ENCODE results near the gene C1orf226. TPM values are rescaled to one million over a fixed set of nuclear protein-coding genes. Genes with fewer than 3 reads are reported as not detected.
A peak's percentile ranks its signal among the peaks of the same experiment; 100 is the strongest.

C1orf226 gene
- total and polyA plus RNA-seq, 9 of the 15 experiments (the other 6 are each of a cell fraction or from before 2014, with no cell fraction given): 0.10 to 1.4 (median 0.47) TPM

- TF ChIP-seq ZBTB43 (CRISPR knock-in tag; IDR thresholded peaks at IDR 0.05) (no peak), ZNF174 (CRISPR knock-in tag; IDR thresholded peaks at IDR 0.05) (no peak), ETS1 (conservative IDR thresholded peaks at IDR 0.05; ENCODE audit: control insufficient read depth, low read depth, low read length) (no peak), CBX3 (IDR thresholded peaks at IDR 0.05; ENCODE audit: borderline replicate concordance in 1 of 2, low read length in 2 of 2) (peak in 1 of 2 experiments; percentile 58; a peak in 1 of 3 replicates), PHB2 (IDR thresholded peaks at IDR 0.05; ENCODE audit: low read depth) (no peak), CHAMP1 (IDR thresholded peaks at IDR 0.05) (no peak), ZBTB8A (IDR thresholded peaks at IDR 0.05; ENCODE audit: partially characterized antibody) (no peak), ZBTB1 (CRISPR knock-in tag; IDR thresholded peaks at IDR 0.05; ENCODE audit: borderline replicate concordance, low read depth) (no peak), REST (IDR thresholded peaks at IDR 0.05; ENCODE audit: borderline replicate concordance) (peak; percentile 53; the same call in 1 of the 2 replicates), REST (CRISPR knock-in tag; IDR thresholded peaks at IDR 0.05; ENCODE audit: low read depth) (no peak), RBM25 (IDR thresholded peaks at IDR 0.05; ENCODE audit: low read depth, low read length, severe bottlenecking) (no peak), SAP30 (IDR thresholded peaks at IDR 0.05; ENCODE audit: borderline replicate concordance, insufficient read depth, low read depth, low read length, poor library complexity, severe bottlenecking) (no peak), PHF20 (IDR thresholded peaks at IDR 0.05; ENCODE audit: partially characterized antibody) (no peak), NR1H2 (CRISPR knock-in tag; IDR thresholded peaks at IDR 0.05) (no peak), NR2C2 (CRISPR knock-in tag; IDR thresholded peaks at IDR 0.05) (no peak), NR2C2 (tag; IDR thresholded peaks at IDR 0.05) (no peak)
Measured at GRCh38 chr1:162397039-162397448, 15.5 kb downstream of the C1orf226 start (continued).
